ENCODE measurements around the gene DPP7.
"Not testable (repeated sequence)": the region's sequence is repeated elsewhere in the genome, so short reads cannot be mapped to it uniquely, and the experiment has no call there.

DPP7 gene

GRCh38 chr9:137065336-137065967 lies 49.1 kb downstream of the DPP7 start:
- H3K27me3 ChIP-seq (ENCODE audit: insufficient read depth, poor library complexity, severe bottlenecking), result no peaks in the 10 kb centered on the region
- H3K27ac ChIP-seq (ENCODE audit: poor library complexity, severe bottlenecking), result no peak overlapping the region
- H3K36me3 ChIP-seq (ENCODE audit: low read depth), result no peaks in the 10 kb centered on the region
- no peaks in the 10 kb centered on the region for H3K9me3 ChIP-seq (ENCODE audit: severe bottlenecking)
- no peak for ATAC-seq (ENCODE audit: low read depth)
- DNase-seq (ENCODE audit: low spot score), result no peak
- no peak overlapping the region for H3K4me3 ChIP-seq (ENCODE audit: severe bottlenecking)
- no peak for TF ChIP-seq CTCF (IDR thresholded peaks at IDR 0.05; ENCODE audit: poor library complexity, severe bottlenecking)
- peaks cover 9% of the 10 kb centered on the region for H3K4me1 ChIP-seq (ENCODE audit: insufficient read depth, poor library complexity, severe bottlenecking)

DNA sequence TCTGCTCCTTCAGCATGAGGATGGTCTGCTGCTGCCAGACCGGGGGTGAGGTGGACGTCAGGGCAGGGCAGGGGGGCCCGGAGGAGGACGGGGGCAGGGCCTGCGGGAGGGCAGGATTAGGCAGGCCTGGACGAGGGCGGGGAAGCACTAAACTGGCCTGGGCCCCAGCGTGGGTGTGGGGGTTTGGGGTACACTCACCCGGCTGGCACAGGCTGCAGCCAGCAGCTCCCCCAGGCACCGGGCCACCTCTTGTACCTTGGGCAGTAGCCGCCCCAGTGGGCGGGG lies 49.7 kb downstream of the DPP7 start:
- H3K27me3 ChIP-seq (ENCODE audit: insufficient read depth, poor library complexity, severe bottlenecking), result no peaks in the 10 kb centered on the region
- no peak for DNase-seq (ENCODE audit: low spot score)
- H3K4me3 ChIP-seq (ENCODE audit: severe bottlenecking), result no peak overlapping the region
- no peak for ATAC-seq (ENCODE audit: low read depth)
- H3K36me3 ChIP-seq (ENCODE audit: low read depth), result no peaks in the 10 kb centered on the region
- no peak overlapping the region for H3K27ac ChIP-seq (ENCODE audit: poor library complexity, severe bottlenecking)
- TF ChIP-seq CTCF (IDR thresholded peaks at IDR 0.05; ENCODE audit: poor library complexity, severe bottlenecking), result no peak
- peaks cover 9% of the 10 kb centered on the region for H3K4me1 ChIP-seq (ENCODE audit: insufficient read depth, poor library complexity, severe bottlenecking)
- no peaks in the 10 kb centered on the region for H3K9me3 ChIP-seq (ENCODE audit: severe bottlenecking)

GRCh38 chr9:137064027-137064879 lies 50.3 kb downstream of the DPP7 start:
- DNase-seq (ENCODE audit: low spot score) (no peak), ATAC-seq (ENCODE audit: low read depth) (peak; percentile 43; the same call in 2 of the 3 replicates)
- no peaks in the 10 kb centered on the region for H3K27me3 ChIP-seq (ENCODE audit: insufficient read depth, poor library complexity, severe bottlenecking)
- no peaks in the 10 kb centered on the region for H3K9me3 ChIP-seq (ENCODE audit: severe bottlenecking)
- H3K27ac ChIP-seq (ENCODE audit: poor library complexity, severe bottlenecking), result no peak overlapping the region
- no peaks in the 10 kb centered on the region for H3K36me3 ChIP-seq (ENCODE audit: low read depth)
- peaks cover 9% of the 10 kb centered on the region for H3K4me1 ChIP-seq (ENCODE audit: insufficient read depth, poor library complexity, severe bottlenecking)
- H3K4me3 ChIP-seq (ENCODE audit: severe bottlenecking), result no peak overlapping the region
- peak; percentile 92 for TF ChIP-seq CTCF (IDR thresholded peaks at IDR 0.05; ENCODE audit: poor library complexity, severe bottlenecking)

- Histone ChIP-seq H3K27ac (ENCODE audit: poor library complexity, severe bottlenecking) (no peak overlapping the region), H3K9me3 (ENCODE audit: severe bottlenecking) (no peaks in the 10 kb centered on the region), H3K27me3 (ENCODE audit: insufficient read depth, poor library complexity, severe bottlenecking) (no peaks in the 10 kb centered on the region), H3K36me3 (ENCODE audit: low read depth) (no peaks in the 10 kb centered on the region), H3K4me3 (ENCODE audit: severe bottlenecking) (no peak overlapping the region), H3K4me1 (ENCODE audit: insufficient read depth, poor library complexity, severe bottlenecking) (peaks cover 9% of the 10 kb centered on the region)
- DNase-seq (ENCODE audit: low spot score) (no peak), ATAC-seq (ENCODE audit: low read depth) (peak; percentile 13; the same call in 2 of the 3 replicates)
- no peak for TF ChIP-seq CTCF (IDR thresholded peaks at IDR 0.05; ENCODE audit: poor library complexity, severe bottlenecking)
Observed at GRCh38 chr9:137063311-137064026, 51.1 kb downstream of the DPP7 start.

DNA sequence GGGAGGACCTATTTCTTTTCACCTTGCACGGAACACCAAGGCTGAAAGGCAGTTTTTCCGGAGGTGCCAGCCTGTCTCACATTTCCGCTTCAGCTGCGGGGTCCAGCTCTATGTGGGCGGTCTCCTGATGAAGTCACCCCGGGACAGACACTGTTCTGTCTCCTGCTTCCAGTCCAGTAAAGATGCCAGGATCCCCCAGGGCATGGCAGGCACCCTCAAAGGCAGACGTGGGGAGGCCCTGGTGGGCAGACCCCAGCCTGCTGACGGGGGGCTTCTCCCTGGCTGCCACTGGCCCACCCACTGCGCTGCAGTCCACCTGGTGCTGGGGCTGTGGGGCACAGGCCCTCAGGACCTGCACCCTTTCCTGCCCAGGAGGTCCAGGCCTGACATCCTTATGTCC lies 51.7 kb downstream of the DPP7 start:
- peak overlapping the region; percentile 42 for H3K27ac ChIP-seq (ENCODE audit: poor library complexity, severe bottlenecking)
- not testable (repeated sequence) for H3K4me3 ChIP-seq (ENCODE audit: severe bottlenecking); H3K9me3 ChIP-seq (ENCODE audit: severe bottlenecking); H3K4me1 ChIP-seq (ENCODE audit: insufficient read depth, poor library complexity, severe bottlenecking); DNase-seq (ENCODE audit: low spot score); H3K27me3 ChIP-seq (ENCODE audit: insufficient read depth, poor library complexity, severe bottlenecking); H3K36me3 ChIP-seq (ENCODE audit: low read depth); ATAC-seq (ENCODE audit: low read depth)

All from RWPE2 (cell line).